K562 (cell line): ENCODE results near the gene ANKRD10. TPM values are rescaled to one million over a fixed set of nuclear protein-coding genes. Genes with fewer than 3 reads are reported as not detected.

ENCODE experiments used
- ADNP ChIP-seq: fragments of 200-800 bp; sonication (Bioruptor generic); IDR thresholded peaks from 2 replicates; pipeline ENCODE4 v1.6.1; 2016; ENCODE audit warnings: missing genetic modification characterization, missing compliant biosample characterization
- ARID1B ChIP-seq: fragments of 450-650 bp; IDR thresholded peaks from 2 replicates; pipeline ENCODE4 v1.6.1; 2016; ENCODE audit warnings: antibody characterized with exemption, mild to moderate bottlenecking, inconsistent platforms
- CBX3 ChIP-seq, 2 experiments: IDR thresholded peaks; 1 replicate in 1 of 2; 2 replicates in 1 of 2; pipeline ENCODE4 v1.6.1; 2012; ENCODE audit warnings: inconsistent platforms in 2 of 2, low read length in 2 of 2, borderline replicate concordance in 1 of 2, control low read depth in 1 of 2
- GATA2 ChIP-seq: sonication (generic); formaldehyde crosslinking; IDR thresholded peaks from 2 replicates; pipeline ENCODE4 v1.4.0; 2020; ENCODE audit warnings: mild to moderate bottlenecking, missing genetic modification reagents
- JUND ChIP-seq, 2 experiments: IDR thresholded peaks; 2 replicates in 1 of 2; 3 replicates in 1 of 2; pipeline ENCODE4 v1.6.1; 2011; ENCODE audit warnings: borderline replicate concordance in 2 of 2, low read depth in 2 of 2, low read length in 2 of 2, improper control_type of control experiment in 1 of 2, missing biosample characterization in 1 of 2, missing genetic modification characterization in 1 of 2, missing genetic modification reagents in 1 of 2
- KDM2B ChIP-seq: fragments of 250-450 bp; sonication (Bioruptor Pico); IDR thresholded peaks from 2 replicates; pipeline ENCODE4 v1.8.0; 2021; ENCODE audit warnings: mild to moderate bottlenecking, moderate library complexity
- KLF13 ChIP-seq: fragments of 450-650 bp; IDR thresholded peaks from 2 replicates; pipeline ENCODE4 v1.6.1; 2016; ENCODE audit warnings: missing genetic modification characterization, low read depth, mild to moderate bottlenecking, missing compliant biosample characterization, moderate library complexity, borderline replicate concordance
- MYBL2 ChIP-seq, 2 experiments: fragments of 450-650 bp in 1 of 2; sonication (generic) in 1 of 2; formaldehyde crosslinking in 1 of 2; IDR thresholded peaks; 2 replicates each; pipeline versions ENCODE4 v1.6.1 to v1.8.1; 2017 to 2022; ENCODE audit warnings: borderline replicate concordance in 1 of 2, inconsistent platforms in 1 of 2, low read depth in 1 of 2, mild to moderate bottlenecking in 1 of 2, missing genetic modification reagents in 1 of 2, moderate library complexity in 1 of 2
- PTRF ChIP-seq: fragments of 450-650 bp; IDR thresholded peaks from 2 replicates; pipeline ENCODE4 v1.6.1; 2016; ENCODE audit warnings: mild to moderate bottlenecking, missing genetic modification characterization, missing compliant biosample characterization
- RHOXF2B ChIP-seq: fragments of 250-450 bp; sonication (Bioruptor Pico); conservative IDR thresholded peaks from 2 replicates; pipeline ENCODE4 v1.5.1; 2021
- TRIM24 ChIP-seq, 2 experiments: fragments of 450-650 bp; IDR thresholded peaks; 2 replicates each; pipeline ENCODE4 v1.6.1; 2016
- ZBTB2 ChIP-seq: fragments of 450-650 bp; IDR thresholded peaks from 2 replicates; pipeline ENCODE4 v1.6.1; 2016; ENCODE audit warnings: antibody characterized with exemption
- ZBTB34 ChIP-seq: fragments of 250-450 bp; sonication (Bioruptor Pico); IDR thresholded peaks from 2 replicates; pipeline ENCODE4 v1.8.0; 2021; ENCODE audit warnings: mild to moderate bottlenecking, moderate library complexity
- ZNF124 ChIP-seq: sonication (generic); formaldehyde crosslinking; IDR thresholded peaks from 2 replicates; pipeline ENCODE4 v1.8.1; 2022; ENCODE audit warnings: missing genetic modification reagents
- ZNF277 ChIP-seq: fragments of 250-450 bp; sonication (Bioruptor Pico); IDR thresholded peaks from 2 replicates; pipeline ENCODE4 v1.8.0; 2022; ENCODE audit warnings: inconsistent platforms, mild to moderate bottlenecking, moderate library complexity, borderline replicate concordance
- ZNF551 ChIP-seq: fragments of 250-450 bp; sonication (Bioruptor Pico); IDR thresholded peaks from 2 replicates; pipeline ENCODE4 v1.5.0; 2021; ENCODE audit warnings: mild to moderate bottlenecking, moderate library complexity
- ZNF584 ChIP-seq: fragments of 200-800 bp; sonication (Bioruptor generic); IDR thresholded peaks from 2 replicates; pipeline ENCODE4 v1.6.1; 2016; ENCODE audit warnings: low read depth, mild to moderate bottlenecking, missing genetic modification characterization, missing compliant biosample characterization
- ZNF785 ChIP-seq: fragments of 250-450 bp; sonication (Bioruptor Pico); IDR thresholded peaks from 2 replicates; pipeline ENCODE4 v1.4.0; 2020; ENCODE audit warnings: mild to moderate bottlenecking
- polyA plus RNA-seq, 8 experiments: library from polyadenylated mRNA; depleted of rRNA in 4 of 8; stranded (reverse) in 5 of 8; unstranded in 3 of 8; fragments of >200 nt; fragmentation: Nextera tagmentation in 2 of 8; fragmentation: Illumina TruSeq in 1 of 8; extraction: Ambion mirVana in 2 of 8; extraction: Trizol in 1 of 8; gene quantifications; 2 replicates each; pipeline versions ENCODE4 v1.2.1 to v1.2.3, GENCODE V29; 2011 to 2014; ENCODE audit warnings: inconsistent platforms in 1 of 8, missing spikeins in 1 of 8
- total RNA-seq, 7 experiments: library from RNA; depleted of rRNA in 6 of 7; stranded (reverse); fragments of >200 nt in 6 of 7; fragmentation: Illumina TruSeq in 2 of 7; extraction: Trizol in 2 of 7; gene quantifications; 2 replicates each; pipeline versions ENCODE4 v1.2.1 to v1.2.3, GENCODE V29; 2011 to 2021; ENCODE audit warnings: low replicate concordance in 1 of 7
- TF ChIP-seq, protein P1 (sequence below): fragments of 250-450 bp; sonication (Bioruptor Pico); IDR thresholded peaks from 2 replicates; pipeline ENCODE4 v1.5.1; 2021; ENCODE audit warnings: mild to moderate bottlenecking

Gene ANKRD10
- total and polyA plus RNA-seq, 9 of the 15 experiments (the other 6 are each of a cell fraction or from before 2014, with no cell fraction given): 21.7 to 183 (median 45.0) TPM

- no peak for TF ChIP-seq ZNF551
- peak; percentile 41; the same call in 1 of the 2 replicates for TF ChIP-seq GATA2 (CRISPR knock-in tag)
- no peak for TF ChIP-seq ZBTB34 (CRISPR knock-in tag)
- peak; percentile 25; the same call in 1 of the 2 replicates for TF ChIP-seq JUND (IDR thresholded peaks at IDR 0.05; ENCODE audit: borderline replicate concordance, low read depth, low read length)
- TF ChIP-seq JUND (tag; IDR thresholded peaks at IDR 0.05; ENCODE audit: borderline replicate concordance, low read depth, low read length): no peak
- TF ChIP-seq ZNF785 (CRISPR knock-in tag): no peak
- TF ChIP-seq ADNP (tag): no peak
- no peak for TF ChIP-seq PTRF
- TF ChIP-seq TRIM24 (IDR thresholded peaks at IDR 0.05): peak; percentile 85 to 90
- no peak for TF ChIP-seq ZNF277 (CRISPR knock-in tag)
- no peak for TF ChIP-seq ZNF124
- TF ChIP-seq, protein P1, sequence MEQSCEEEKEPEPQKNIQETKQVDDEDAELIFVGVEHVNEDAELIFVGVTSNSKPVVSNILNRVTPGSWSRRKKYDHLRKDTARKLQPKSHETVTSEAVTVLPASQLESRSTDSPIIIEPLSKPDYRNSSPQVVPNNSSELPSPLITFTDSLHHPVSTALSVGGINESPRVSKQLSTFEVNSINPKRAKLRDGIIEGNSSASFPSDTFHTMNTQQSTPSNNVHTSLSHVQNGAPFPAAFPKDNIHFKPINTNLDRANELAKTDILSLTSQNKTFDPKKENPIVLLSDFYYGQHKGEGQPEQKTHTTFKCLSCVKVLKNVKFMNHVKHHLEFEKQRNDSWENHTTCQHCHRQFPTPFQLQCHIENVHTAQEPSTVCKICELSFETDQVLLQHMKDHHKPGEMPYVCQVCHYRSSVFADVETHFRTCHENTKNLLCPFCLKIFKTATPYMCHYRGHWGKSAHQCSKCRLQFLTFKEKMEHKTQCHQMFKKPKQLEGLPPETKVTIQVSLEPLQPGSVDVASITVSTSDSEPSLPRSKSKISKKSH (CRISPR knock-in tag): no peak
- peak; percentile 55; the same call in 1 of the 2 replicates for TF ChIP-seq ZBTB2
- no peak for TF ChIP-seq KDM2B (CRISPR knock-in tag)
- no peak for TF ChIP-seq MYBL2 (IDR thresholded peaks at IDR 0.05; ENCODE audit: low read depth)
- no peak for TF ChIP-seq MYBL2 (CRISPR knock-in tag; IDR thresholded peaks at IDR 0.05; ENCODE audit: borderline replicate concordance)
- TF ChIP-seq CBX3 (IDR thresholded peaks at IDR 0.05; ENCODE audit: borderline replicate concordance in 1 of 2, low read length in 2 of 2): peak; percentile 25 to 97
- no peak for TF ChIP-seq RHOXF2B (CRISPR knock-in tag)
- TF ChIP-seq KLF13: no peak
- peak; percentile 52 for TF ChIP-seq ARID1B
- no peak; the same call in 1 of the 2 replicates for TF ChIP-seq ZNF584 (CRISPR knock-in tag)
Measured at GRCh38 chr13:110957181-110957884, 42.5 kb upstream of the ANKRD10 start (continued).
